Heart left ventricle (tissue), 13 donors: ENCODE measurements around the gene TMC7.

Source experiments
- POLR2A ChIP-seq, 2 donors: fragments of 450-650 bp; IDR thresholded peaks; one replicate each; pipeline ENCODE4 v1.6.1; 2017; ENCODE audit warnings: antibody characterized with exemption in 2 of 2, mild to moderate bottlenecking in 2 of 2, moderate library complexity in 2 of 2
- TF ChIP-seq, protein P1 (sequence below), 12 donors: fragments of 200-600 bp; sonication (generic) in 4 of 12; IDR thresholded peaks; one replicate each; pipeline versions ENCODE4 v1.5.0 to v1.8.0; 2018 to 2022; ENCODE audit warnings: antibody characterized with exemption in 12 of 12, mild to moderate bottlenecking in 5 of 12
- donor health status: ischemic (EF 13 %, LVEDD 7.1; RV severe dilation, severe dysfunction).
- donor health status: DM: no; HTN: yes; CAD: no.
- donor health status: DM: no; HTN: no; CAD: no.
- donor health status: ischemic (EF 25% LVEDD 6.9; RV normal size, moderate dysfunction).
- donor health status: ischemic (EF 25% LVEDD 5.7; RV mildly dilated, moderate dysfunction).
- donor health status: ischemic (EF 35%, LVEDD 5.7; RV mildly dilated, moderate dysfunction).
- donor health status: nonischemic (EF 11% LVEDD 7.7; RV severe dilation, severe dysfunction).
- donor health status: DM: yes; HTN: yes; CAD: no.
- donor health status: PGD.
- donor health status: ischemic (EF 29% LVEDD 5.4; RV normal size, mild dysfunction).
- donor health status: nonischemic (EF 23%, LVEDD 6.1; RV moderate dilation, normal function).

DNA sequence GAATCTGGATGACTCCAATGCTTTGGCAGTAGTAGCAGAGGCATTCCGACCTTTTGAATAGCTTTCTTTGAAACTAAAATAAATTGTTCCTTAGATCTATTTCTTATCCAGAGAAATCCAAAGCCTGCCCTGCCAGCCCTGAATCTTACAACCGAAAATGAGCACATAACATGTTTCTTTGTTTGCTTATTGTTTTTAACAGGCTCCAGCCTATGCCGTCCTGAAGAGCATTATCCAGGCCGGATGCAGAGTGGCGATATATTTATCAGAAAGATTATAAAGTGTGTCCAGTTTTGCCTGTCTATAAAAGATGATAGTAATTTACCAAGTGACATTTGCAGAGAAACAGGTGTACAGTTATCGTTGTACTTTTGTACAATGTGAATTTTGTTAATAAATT, 94.1 kb downstream of the TMC7 start:
- no peak for TF ChIP-seq POLR2A (IDR thresholded peaks at IDR 0.05)
- TF ChIP-seq, protein P1, sequence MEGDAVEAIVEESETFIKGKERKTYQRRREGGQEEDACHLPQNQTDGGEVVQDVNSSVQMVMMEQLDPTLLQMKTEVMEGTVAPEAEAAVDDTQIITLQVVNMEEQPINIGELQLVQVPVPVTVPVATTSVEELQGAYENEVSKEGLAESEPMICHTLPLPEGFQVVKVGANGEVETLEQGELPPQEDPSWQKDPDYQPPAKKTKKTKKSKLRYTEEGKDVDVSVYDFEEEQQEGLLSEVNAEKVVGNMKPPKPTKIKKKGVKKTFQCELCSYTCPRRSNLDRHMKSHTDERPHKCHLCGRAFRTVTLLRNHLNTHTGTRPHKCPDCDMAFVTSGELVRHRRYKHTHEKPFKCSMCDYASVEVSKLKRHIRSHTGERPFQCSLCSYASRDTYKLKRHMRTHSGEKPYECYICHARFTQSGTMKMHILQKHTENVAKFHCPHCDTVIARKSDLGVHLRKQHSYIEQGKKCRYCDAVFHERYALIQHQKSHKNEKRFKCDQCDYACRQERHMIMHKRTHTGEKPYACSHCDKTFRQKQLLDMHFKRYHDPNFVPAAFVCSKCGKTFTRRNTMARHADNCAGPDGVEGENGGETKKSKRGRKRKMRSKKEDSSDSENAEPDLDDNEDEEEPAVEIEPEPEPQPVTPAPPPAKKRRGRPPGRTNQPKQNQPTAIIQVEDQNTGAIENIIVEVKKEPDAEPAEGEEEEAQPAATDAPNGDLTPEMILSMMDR (IDR thresholded peaks at IDR 0.05), result no peak
